ENCODE results near the gene SMC2. TPM values are rescaled to one million over a fixed set of nuclear protein-coding genes. Genes with fewer than 3 reads are reported as not detected.

The SMC2 gene
- polyA plus RNA-seq, 2 of the 4 experiments (the other 2 are of a cell fraction) = 33.9 to 43.3 TPM

DNA sequence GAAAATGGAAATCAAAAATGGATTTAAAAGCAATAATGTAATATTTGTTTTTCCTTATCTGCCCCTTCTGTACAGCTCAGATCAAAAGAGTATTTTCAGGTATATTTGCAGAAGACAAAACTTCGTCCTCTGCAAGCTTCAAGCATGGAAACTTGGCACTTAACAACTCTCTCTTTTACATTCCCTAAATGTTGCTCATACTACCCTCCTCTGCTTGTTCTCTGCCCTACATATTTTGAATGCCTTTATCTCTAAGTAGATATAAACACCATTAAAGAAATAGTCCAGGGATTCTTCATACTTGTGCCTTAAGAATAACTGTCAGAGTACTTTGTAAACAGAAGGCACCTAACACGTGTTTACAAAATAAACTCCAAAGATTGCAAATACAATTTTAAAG, 19.2 kb upstream of the SMC2 start (continued):
- TF ChIP-seq, protein P1, sequence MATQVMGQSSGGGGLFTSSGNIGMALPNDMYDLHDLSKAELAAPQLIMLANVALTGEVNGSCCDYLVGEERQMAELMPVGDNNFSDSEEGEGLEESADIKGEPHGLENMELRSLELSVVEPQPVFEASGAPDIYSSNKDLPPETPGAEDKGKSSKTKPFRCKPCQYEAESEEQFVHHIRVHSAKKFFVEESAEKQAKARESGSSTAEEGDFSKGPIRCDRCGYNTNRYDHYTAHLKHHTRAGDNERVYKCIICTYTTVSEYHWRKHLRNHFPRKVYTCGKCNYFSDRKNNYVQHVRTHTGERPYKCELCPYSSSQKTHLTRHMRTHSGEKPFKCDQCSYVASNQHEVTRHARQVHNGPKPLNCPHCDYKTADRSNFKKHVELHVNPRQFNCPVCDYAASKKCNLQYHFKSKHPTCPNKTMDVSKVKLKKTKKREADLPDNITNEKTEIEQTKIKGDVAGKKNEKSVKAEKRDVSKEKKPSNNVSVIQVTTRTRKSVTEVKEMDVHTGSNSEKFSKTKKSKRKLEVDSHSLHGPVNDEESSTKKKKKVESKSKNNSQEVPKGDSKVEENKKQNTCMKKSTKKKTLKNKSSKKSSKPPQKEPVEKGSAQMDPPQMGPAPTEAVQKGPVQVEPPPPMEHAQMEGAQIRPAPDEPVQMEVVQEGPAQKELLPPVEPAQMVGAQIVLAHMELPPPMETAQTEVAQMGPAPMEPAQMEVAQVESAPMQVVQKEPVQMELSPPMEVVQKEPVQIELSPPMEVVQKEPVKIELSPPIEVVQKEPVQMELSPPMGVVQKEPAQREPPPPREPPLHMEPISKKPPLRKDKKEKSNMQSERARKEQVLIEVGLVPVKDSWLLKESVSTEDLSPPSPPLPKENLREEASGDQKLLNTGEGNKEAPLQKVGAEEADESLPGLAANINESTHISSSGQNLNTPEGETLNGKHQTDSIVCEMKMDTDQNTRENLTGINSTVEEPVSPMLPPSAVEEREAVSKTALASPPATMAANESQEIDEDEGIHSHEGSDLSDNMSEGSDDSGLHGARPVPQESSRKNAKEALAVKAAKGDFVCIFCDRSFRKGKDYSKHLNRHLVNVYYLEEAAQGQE (IDR thresholded peaks at IDR 0.05) = no peak
- TF ChIP-seq, protein P2, sequence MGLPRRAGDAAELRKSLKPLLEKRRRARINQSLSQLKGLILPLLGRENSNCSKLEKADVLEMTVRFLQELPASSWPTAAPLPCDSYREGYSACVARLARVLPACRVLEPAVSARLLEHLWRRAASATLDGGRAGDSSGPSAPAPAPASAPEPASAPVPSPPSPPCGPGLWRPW (IDR thresholded peaks at IDR 0.05) = no peak
- no peak for TF ChIP-seq ZC3H11A (IDR thresholded peaks at IDR 0.05)

DNA sequence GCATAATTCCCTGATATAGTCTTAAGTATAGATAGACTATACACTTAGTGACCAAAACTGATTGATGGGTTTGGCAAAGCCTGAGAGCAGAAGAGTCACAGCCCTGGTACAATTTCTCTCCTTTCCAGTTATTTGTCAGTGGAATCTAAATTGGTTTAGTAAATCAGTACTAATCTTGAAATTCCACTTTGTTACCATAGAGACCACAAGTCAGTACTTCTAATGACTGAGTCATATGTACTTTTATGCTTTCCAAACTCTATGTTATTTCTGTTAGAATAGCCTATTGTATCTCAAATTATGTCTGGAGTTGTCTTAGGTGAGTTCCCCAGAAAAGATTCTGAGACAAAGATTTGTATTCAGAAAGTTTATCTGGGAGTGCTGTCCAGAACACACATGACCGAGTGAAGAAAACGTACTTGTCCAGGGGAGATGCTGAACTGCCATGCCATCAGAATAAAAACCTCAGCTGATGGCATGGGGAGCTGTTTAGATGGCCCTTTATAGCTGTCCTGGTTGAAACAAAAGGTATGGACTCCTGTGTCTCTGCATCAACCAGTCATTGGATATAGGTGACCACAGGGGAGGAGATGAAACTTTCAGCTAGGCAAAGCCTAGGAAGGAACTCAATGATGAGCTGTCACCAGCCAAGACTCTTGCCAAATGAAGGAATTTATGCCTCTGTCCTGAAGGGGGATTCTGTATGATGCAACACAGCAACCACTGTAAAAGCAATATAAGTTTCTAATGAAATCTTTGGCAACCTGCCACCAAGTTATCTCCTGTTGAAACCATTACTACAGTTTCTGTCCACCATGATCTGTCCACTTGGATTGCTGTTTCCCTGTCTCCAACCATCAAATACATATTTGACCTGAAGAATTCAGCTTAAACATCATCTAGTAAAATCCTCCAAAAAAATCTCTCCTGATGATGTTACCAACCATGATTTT, 18.0 kb upstream of the SMC2 start:
- DNase-seq (ENCODE audit: low read depth in 1 of 2, low spot score in 1 of 2) (no peak), FAIRE-seq (no peak), ATAC-seq (peak; percentile 25 to 35; a peak in 2 of 6 replicates)
- TF ChIP-seq GATA3 (IDR thresholded peaks at IDR 0.05; ENCODE audit: borderline replicate concordance) = no peak
- no peak for TF ChIP-seq ZC3H11A (IDR thresholded peaks at IDR 0.05)
- no peak for TF ChIP-seq TFCP2L1 (CRISPR knock-in tag; IDR thresholded peaks at IDR 0.05)
- TF ChIP-seq FOXS1 (CRISPR knock-in tag; IDR thresholded peaks at IDR 0.05) = no peak
- TF ChIP-seq RAD21 (conservative IDR thresholded peaks at IDR 0.05 in 1 of 2, IDR thresholded peaks at IDR 0.05 in 1 of 2) = no peak
- TF ChIP-seq, protein P1 (IDR thresholded peaks at IDR 0.05) = no peak
- no peak for TF ChIP-seq EP300 (IDR thresholded peaks at IDR 0.05)
- no peak for TF ChIP-seq EHF (CRISPR knock-in tag; IDR thresholded peaks at IDR 0.05)
- H3K4me3 ChIP-seq = no peak overlapping the region
- ChIA-PET POLR2A (no interaction called here), CTCF (no interaction called here)
- WGBS (ENCODE audit: missing lambda C conversion rate) = 73% methylated on average over 2 of the region's 2 CpGs
- H3K9me3 ChIP-seq = 0 out of 3 replicates have a peak, but pooled peaks cover 3% of the 10 kb centered on the region
- H3K27ac ChIP-seq = peak overlapping the region; percentile 22 to 54; a peak in 2 of 6 replicates
- peak overlapping the region; percentile 50 for H3K4me2 ChIP-seq
- peaks cover 35% of the 10 kb centered on the region for H3K4me1 ChIP-seq

DNA sequence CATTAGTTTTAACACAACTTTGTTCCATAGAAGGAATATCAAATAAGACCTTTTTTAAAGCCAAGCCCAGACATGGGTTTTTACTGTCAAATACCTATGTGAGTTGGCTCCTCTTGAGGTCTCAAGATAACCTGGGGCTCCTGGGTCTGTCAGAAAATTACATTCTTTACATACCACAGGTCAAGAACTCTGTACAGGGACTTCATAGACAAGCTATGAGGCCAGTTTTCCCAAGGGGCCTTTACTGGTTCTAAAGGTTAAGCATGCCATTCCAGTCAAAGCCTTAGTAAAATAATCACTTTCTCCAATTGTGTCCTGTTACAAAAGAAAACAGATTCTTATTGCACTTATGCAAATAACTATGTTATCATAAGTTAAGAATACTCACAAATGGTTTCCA, 15.5 kb upstream of the SMC2 start:
- peaks cover 29% of the 10 kb centered on the region for H3K4me1 ChIP-seq
- DNase-seq (ENCODE audit: low read depth in 1 of 2, low spot score in 1 of 2) (no peak), FAIRE-seq (no peak), ATAC-seq (no peak)
- 0 out of 3 replicates have a peak, but pooled peaks cover 3% of the 10 kb centered on the region for H3K9me3 ChIP-seq
- no peak overlapping the region for H3K4me2 ChIP-seq
- ChIA-PET POLR2A (no interaction called here), CTCF (interaction anchor here (2.5 kb wide), 1 partner anchor 13 kb away, joined by 6 read pairs; no protein-coding TSS in a partner anchor)
- H3K27ac ChIP-seq = no peak overlapping the region
- no peak overlapping the region for H3K4me3 ChIP-seq
- TF ChIP-seq CHD2 (IDR thresholded peaks at IDR 0.05; ENCODE audit: low read length, partially characterized antibody) = no peak
- no peak for TF ChIP-seq CHD4 (IDR thresholded peaks at IDR 0.05; ENCODE audit: borderline replicate concordance)
- TF ChIP-seq, protein P3, sequence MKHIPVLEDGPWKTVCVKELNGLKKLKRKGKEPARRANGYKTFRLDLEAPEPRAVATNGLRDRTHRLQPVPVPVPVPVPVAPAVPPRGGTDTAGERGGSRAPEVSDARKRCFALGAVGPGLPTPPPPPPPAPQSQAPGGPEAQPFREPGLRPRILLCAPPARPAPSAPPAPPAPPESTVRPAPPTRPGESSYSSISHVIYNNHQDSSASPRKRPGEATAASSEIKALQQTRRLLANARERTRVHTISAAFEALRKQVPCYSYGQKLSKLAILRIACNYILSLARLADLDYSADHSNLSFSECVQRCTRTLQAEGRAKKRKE (CRISPR knock-in tag; IDR thresholded peaks at IDR 0.05; ENCODE audit: low read depth) = no peak

Measured in A549 (cell line).